Smooth muscle cell (in vitro differentiated cells): ENCODE results near the gene DICER1. TPM values are rescaled to one million over a fixed set of nuclear protein-coding genes. Genes with fewer than 3 reads are reported as not detected.

Source experiments
- DNase-seq: peaks from one replicate; lab custom pipeline; 2025; ENCODE audit not compliant: unreplicated experiment; lab: John Stamatoyannopoulos, UW
- H2AFZ ChIP-seq: fragments of 200-600 bp; sonication (generic); 2 replicates; pipeline ENCODE4 v1.6.0; 2016; ENCODE audit warnings: antibody characterized with exemption, low read depth, mild to moderate bottlenecking
- H3F3A ChIP-seq: fragments of 200-600 bp; sonication (generic); 2 replicates; pipeline ENCODE4 v1.6.0; 2017; ENCODE audit warnings: antibody characterized with exemption, low read depth
- H3K27ac ChIP-seq: fragments of 200-600 bp; sonication (generic); 2 replicates; pipeline ENCODE4 v1.5.1; 2016; ENCODE audit warnings: low read depth, mild to moderate bottlenecking
- H3K27me3 ChIP-seq: fragments of 200-600 bp; sonication (generic); 2 replicates; pipeline ENCODE4 v1.6.1; 2016; ENCODE audit warnings: low read depth, mild to moderate bottlenecking
- H3K36me3 ChIP-seq: fragments of 200-600 bp; sonication (generic); 2 replicates; pipeline ENCODE4 v1.5.1; 2016; ENCODE audit warnings: low read depth
- H3K4me1 ChIP-seq: fragments of 200-600 bp; sonication (generic); 2 replicates; pipeline ENCODE4 v1.5.1; 2016; ENCODE audit warnings: low read depth
- H3K4me2 ChIP-seq: fragments of 200-600 bp; sonication (generic); 2 replicates; pipeline ENCODE4 v1.6.0; 2016; ENCODE audit warnings: mild to moderate bottlenecking
- H3K4me3 ChIP-seq: fragments of 200-600 bp; sonication (generic); 2 replicates; pipeline ENCODE4 v1.5.1; 2016; ENCODE audit warnings: mild to moderate bottlenecking
- H3K79me2 ChIP-seq: fragments of 200-600 bp; sonication (generic); 2 replicates; pipeline ENCODE4 v1.6.0; 2016; ENCODE audit warnings: low read depth, mild to moderate bottlenecking
- H3K9ac ChIP-seq: fragments of 200-600 bp; sonication (generic); 2 replicates; pipeline ENCODE4 v1.6.0; 2016; ENCODE audit warnings: low read depth
- H3K9me3 ChIP-seq: fragments of 200-600 bp; sonication (generic); replicated peaks from 2 replicates; pipeline ENCODE4 v1.5.1; 2016; ENCODE audit warnings: low read depth
- H4K20me1 ChIP-seq: fragments of 200-600 bp; sonication (generic); 2 replicates; pipeline ENCODE4 v1.6.0; 2016; ENCODE audit warnings: low read depth
- WGBS: methylation state at CpG from one replicate; pipeline ENCODE4 v1.1.7; 2016; ENCODE audit warnings: low lambda C conversion rate; 5-methylcytosine and 5-hydroxymethylcytosine counted together
- polyA plus RNA-seq: library from polyadenylated mRNA; unstranded; fragments of >200 nt; fragmentation: Nextera tagmentation; extraction: Ambion mirVana; gene quantifications from 2 replicates; pipeline ENCODE4 v1.2.1, GENCODE V29; 2016
- total RNA-seq: library from RNA; depleted of rRNA; stranded (reverse); fragments of >200 nt; gene quantifications from 2 replicates; pipeline ENCODE4 v1.2.3, GENCODE V29; 2014
- TF ChIP-seq, protein P1 (sequence below): fragments of 200-600 bp; sonication (generic); IDR thresholded peaks from 2 replicates; pipeline ENCODE4 v1.5.1; 2017; ENCODE audit warnings: borderline replicate concordance, mild to moderate bottlenecking, antibody characterized with exemption; ENCODE audit not compliant: insufficient read depth, poor library complexity, severe bottlenecking

Gene DICER1
- total and polyA plus RNA-seq, 2 experiments from 2014 or later = 17.3 to 67.5 TPM

- no peaks in the 10 kb centered on the region for H3K27me3 ChIP-seq
- H3F3A ChIP-seq = no peaks in the 10 kb centered on the region
- no peak overlapping the region for H3K9ac ChIP-seq
- H3K4me2 ChIP-seq = no peak overlapping the region
- H2AFZ ChIP-seq = no peak overlapping the region
- TF ChIP-seq, protein P1, sequence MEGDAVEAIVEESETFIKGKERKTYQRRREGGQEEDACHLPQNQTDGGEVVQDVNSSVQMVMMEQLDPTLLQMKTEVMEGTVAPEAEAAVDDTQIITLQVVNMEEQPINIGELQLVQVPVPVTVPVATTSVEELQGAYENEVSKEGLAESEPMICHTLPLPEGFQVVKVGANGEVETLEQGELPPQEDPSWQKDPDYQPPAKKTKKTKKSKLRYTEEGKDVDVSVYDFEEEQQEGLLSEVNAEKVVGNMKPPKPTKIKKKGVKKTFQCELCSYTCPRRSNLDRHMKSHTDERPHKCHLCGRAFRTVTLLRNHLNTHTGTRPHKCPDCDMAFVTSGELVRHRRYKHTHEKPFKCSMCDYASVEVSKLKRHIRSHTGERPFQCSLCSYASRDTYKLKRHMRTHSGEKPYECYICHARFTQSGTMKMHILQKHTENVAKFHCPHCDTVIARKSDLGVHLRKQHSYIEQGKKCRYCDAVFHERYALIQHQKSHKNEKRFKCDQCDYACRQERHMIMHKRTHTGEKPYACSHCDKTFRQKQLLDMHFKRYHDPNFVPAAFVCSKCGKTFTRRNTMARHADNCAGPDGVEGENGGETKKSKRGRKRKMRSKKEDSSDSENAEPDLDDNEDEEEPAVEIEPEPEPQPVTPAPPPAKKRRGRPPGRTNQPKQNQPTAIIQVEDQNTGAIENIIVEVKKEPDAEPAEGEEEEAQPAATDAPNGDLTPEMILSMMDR = no peak
- 93% methylated on average over 1 of the region's 1 CpG for WGBS
- no peak for DNase-seq
- no peak overlapping the region for H3K4me3 ChIP-seq
- H3K36me3 ChIP-seq = peaks cover 12% of the 10 kb centered on the region
- no peak overlapping the region for H3K27ac ChIP-seq
- H3K9me3 ChIP-seq = no peaks in the 10 kb centered on the region
- no peaks in the 10 kb centered on the region for H3K79me2 ChIP-seq
- H3K4me1 ChIP-seq = peaks cover 12% of the 10 kb centered on the region
- peaks cover 35% of the 10 kb centered on the region for H4K20me1 ChIP-seq
Measured at GRCh38 chr14:95126906-95127530, 30.3 kb downstream of the DICER1 start.

GRCh38 chr14:95125915-95126314 lies 31.4 kb downstream of the DICER1 start:
- Histone ChIP-seq H3K4me2 (no peak overlapping the region), H3K27ac (no peak overlapping the region), H3K9ac (no peak overlapping the region), H3K4me3 (no peak overlapping the region), H3K27me3 (no peaks in the 10 kb centered on the region), H4K20me1 (peaks cover 30% of the 10 kb centered on the region), H3K79me2 (no peaks in the 10 kb centered on the region), H2AFZ (no peak overlapping the region), H3K36me3 (peaks cover 12% of the 10 kb centered on the region), H3K9me3 (no peaks in the 10 kb centered on the region), H3K4me1 (peaks cover 12% of the 10 kb centered on the region), H3F3A (no peaks in the 10 kb centered on the region)
- TF ChIP-seq, protein P1 = no peak
- WGBS = 92% methylated on average over 4 of the region's 4 CpGs
- DNase-seq = no peak

DNA sequence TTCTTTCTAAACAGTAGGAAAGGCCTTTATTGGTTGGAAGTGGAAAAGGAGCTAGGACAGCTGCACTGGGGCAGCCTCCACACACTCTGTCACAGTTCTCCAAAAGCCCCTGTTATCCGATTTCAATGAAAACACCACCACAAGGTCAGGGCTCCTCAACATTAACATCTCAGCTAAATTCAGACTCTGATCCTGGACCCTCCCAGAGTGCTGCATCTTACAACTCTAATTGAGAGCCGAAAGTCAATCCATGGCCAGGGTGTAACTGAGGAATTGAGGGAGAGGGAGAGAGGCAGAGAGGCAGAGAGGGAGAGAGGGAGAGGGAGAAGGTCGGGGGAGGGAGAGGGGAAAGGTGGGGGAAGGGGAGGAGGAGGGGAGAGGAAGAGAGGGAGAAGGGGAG lies 32.1 kb downstream of the DICER1 start:
- no peak overlapping the region for H3K4me3 ChIP-seq
- no peak overlapping the region for H3K9ac ChIP-seq
- H3K27ac ChIP-seq = no peak overlapping the region
- peaks cover 31% of the 10 kb centered on the region for H4K20me1 ChIP-seq
- H3F3A ChIP-seq = no peaks in the 10 kb centered on the region
- H3K4me1 ChIP-seq = peaks cover 12% of the 10 kb centered on the region
- TF ChIP-seq, protein P1 = no peak
- H3K36me3 ChIP-seq = peaks cover 12% of the 10 kb centered on the region
- no peaks in the 10 kb centered on the region for H3K9me3 ChIP-seq
- no peaks in the 10 kb centered on the region for H3K79me2 ChIP-seq
- DNase-seq = no peak
- H2AFZ ChIP-seq = no peak overlapping the region
- H3K27me3 ChIP-seq = no peaks in the 10 kb centered on the region
- 93% methylated on average over 2 of the region's 3 CpGs for WGBS
- no peak overlapping the region for H3K4me2 ChIP-seq
